ENCODE data around the gene NPHS1.

NPHS1 gene

DNA sequence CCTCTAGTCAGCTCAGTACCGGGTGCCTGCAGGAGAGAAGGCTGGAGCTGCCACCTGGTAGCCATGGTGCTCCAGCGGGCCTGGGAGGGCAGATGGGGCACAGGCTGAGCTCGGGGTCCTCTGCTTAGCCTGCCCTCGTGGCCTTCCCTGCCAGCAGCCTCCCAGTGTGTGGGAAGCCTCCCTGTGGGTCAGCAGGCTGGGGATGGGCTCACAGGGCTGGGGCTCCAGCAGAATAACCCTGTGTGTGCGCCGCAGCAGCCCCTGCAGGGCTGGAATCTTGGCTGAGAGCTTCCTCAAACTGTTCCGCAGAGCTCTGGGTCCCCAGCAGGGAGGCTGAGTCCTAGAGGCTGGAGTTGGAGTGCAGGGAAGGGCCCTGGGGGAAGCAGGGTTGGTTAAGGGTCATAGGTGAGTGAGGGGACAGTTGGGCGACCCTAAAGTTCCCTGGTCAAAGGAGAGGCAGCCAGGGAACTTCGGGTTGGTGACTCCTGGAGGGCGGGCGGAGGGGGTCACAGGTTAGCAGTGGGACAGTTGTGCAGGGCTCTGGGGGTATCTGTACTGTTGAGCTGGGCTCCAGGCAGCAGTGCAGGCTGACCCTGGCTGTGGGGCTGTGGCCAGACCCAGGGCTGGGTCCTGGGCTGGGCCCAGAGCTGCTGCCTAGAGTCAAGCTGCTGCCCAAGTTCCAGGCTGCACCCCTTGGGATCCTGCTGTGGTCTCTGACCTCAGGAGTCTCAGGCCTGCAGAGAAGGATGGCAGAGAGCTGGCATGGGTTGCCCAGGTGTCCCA lies 62.9 kb downstream of the NPHS1 start:
- no peak for DNase-seq (ENCODE audit: low read depth in 2 of 2, low spot score in 1 of 2)

GRCh38 chr19:35788205-35788960 lies 63.9 kb downstream of the NPHS1 start:
- no peak for DNase-seq (ENCODE audit: low read depth in 2 of 2, low spot score in 1 of 2)

DNA sequence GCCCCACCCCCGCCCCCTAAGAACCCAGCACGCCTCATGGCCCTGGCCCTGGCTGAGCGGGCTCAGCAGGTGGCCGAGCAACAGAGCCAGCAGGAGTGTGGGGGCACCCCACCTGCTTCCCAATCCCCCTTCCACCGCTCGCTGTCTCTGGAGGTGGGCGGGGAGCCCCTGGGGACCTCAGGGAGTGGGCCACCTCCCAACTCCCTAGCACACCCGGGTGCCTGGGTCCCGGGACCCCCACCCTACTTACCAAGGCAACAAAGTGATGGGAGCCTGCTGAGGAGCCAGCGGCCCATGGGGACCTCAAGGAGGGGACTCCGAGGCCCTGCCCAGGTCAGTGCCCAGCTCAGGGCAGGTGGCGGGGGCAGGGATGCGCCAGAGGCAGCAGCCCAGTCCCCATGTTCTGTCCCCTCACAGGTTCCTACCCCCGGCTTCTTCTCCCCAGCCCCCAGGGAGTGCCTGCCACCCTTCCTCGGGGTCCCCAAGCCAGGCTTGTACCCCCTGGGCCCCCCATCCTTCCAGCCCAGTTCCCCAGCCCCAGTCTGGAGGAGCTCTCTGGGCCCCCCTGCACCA lies 65.0 kb downstream of the NPHS1 start:
- DNase-seq (ENCODE audit: low read depth in 2 of 2, low spot score in 1 of 2), result no peak

- DNase-seq (ENCODE audit: low read depth in 2 of 2, low spot score in 1 of 2), result no peak
Observed at GRCh38 chr19:35786299-35787160, 65.8 kb downstream of the NPHS1 start.

- no peak for DNase-seq (ENCODE audit: low read depth in 2 of 2, low spot score in 1 of 2)
Observed at GRCh38 chr19:35785339-35785627, 67.0 kb downstream of the NPHS1 start.

DNA sequence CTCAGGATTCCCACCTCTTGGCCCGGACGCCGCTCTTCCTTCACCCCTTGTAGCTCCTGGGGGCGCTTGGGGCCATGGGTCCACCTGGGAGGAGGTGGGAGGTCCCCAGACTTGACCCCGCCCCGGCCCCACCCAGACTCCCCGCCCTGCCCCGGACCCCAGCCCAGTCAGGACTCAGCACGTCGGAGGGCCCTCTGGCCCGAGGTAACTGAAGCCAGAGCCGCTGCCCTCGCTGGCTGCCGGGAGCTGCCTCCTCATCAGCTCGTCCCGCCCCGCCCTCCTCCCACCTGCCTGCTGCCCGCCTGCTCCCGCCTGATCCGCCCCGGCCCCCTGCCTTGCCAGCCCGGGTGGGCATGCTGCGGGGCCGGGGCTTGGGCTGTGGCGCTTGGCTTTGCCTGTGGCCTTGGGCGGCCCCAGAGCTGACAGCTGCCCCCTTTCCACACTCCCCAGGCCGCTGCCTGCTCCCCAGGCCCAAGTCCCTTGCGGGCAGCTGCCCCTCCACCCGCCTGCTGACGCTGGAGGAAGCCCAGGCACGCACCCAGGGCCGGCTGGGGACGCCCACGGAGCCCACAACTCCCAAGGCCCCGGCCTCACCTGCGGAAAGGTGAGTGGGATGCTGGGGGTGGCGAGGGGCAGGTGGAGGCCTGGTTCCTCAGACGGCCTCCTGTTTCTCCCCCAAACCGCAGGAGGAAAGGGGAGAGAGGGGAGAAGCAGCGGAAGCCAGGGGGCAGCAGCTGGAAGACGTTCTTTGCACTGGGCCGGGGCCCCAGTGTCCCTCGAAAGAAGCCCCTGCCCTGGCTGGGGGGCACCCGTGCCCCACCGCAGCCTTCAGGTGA lies 67.6 kb downstream of the NPHS1 start:
- no peak for DNase-seq (ENCODE audit: low read depth in 2 of 2, low spot score in 1 of 2)

DNA sequence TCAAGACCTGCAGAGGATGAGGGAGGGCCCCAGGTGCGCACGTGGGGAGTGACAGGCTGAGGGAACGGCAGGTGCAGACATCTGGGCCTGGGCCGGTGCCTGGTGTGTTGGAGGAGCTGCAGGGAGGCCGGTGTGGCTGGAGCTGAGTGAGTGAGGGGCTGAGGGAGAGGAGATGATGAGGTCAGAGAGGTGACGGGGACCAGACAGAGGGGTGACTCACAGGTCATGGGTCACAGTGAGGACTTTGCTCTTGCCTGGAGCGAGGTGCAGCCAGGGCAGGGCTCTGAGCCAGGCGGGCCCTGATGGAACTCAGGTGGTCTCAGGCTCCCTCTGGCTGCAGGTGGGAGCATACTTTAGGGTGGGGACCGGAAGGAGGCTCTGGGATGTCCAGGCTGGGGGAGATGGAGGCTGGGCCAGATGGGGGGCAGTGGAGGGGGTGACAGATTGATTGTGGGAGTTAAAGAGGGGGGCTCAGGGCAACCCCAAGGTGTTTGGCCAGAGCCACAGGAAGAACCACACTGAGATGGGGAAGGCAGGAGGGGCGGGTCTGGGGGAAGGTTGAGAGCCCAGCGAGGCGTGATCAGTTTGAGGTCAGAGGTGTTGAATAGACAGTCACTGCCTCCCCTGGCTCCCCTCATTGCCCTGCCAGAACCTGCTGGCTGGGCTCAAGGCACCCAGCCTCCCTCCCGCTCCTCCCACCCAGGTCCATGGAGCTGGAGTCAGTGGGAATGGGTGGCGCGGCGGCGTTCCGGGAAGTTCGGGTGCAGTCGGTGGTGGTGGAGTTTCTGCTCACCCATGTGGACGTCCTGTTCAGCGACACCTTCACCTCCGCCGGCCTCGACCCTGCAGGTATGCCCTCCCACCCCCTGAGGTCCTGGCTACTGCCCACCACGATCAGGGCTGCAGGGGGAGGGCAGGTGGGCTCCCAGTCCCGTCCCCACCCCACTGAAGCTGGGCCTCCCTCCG lies 68.6 kb downstream of the NPHS1 start:
- no peak for DNase-seq (ENCODE audit: low read depth in 2 of 2, low spot score in 1 of 2)

DNA sequence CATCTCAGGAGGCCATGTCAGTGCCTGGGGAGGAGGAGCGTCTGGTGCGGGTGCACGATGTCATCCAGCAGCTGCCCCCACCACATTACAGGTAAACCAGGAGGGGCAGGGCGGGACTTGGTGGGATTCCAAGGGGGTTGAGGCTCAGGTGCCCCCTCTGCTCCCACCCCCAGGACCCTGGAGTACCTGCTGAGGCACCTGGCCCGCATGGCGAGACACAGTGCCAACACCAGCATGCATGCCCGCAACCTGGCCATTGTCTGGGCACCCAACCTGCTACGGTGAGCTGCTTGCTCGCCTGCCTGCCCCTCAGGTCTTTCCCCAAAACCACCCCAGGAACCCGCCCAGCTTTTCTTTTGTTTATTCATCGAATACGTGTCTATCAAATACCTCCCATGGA lies 69.7 kb downstream of the NPHS1 start:
- DNase-seq (ENCODE audit: low read depth in 2 of 2, low spot score in 1 of 2), result no peak

DNA sequence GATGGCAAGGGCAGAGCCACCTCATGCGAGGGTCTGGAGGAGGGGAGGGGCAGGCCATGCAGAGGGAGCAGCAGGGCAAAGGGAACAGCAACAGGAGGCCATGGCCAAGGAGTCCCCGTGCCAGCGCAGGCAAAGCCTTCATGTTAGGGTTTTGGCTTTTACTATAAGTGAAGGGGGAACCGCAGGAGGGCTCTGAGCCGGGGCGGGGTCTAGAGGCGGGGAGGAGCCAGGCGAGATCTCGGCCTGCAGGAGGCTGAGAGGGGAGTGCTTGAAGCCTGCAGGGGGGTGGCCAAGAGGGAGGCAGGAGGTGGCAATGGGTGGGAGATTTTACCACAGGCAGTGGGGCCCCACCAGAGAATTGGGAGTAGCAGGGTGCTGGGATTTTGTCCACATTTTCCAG lies 70.7 kb downstream of the NPHS1 start:
- DNase-seq (ENCODE audit: low read depth in 2 of 2, low spot score in 1 of 2), result no peak

- no peak for DNase-seq (ENCODE audit: low read depth in 2 of 2, low spot score in 1 of 2)
Observed at GRCh38 chr19:35780717-35781116, 71.6 kb downstream of the NPHS1 start.

GRCh38 chr19:35780058-35780457 lies 72.2 kb downstream of the NPHS1 start:
- DNase-seq (ENCODE audit: low read depth in 2 of 2, low spot score in 1 of 2), result no peak

DNA sequence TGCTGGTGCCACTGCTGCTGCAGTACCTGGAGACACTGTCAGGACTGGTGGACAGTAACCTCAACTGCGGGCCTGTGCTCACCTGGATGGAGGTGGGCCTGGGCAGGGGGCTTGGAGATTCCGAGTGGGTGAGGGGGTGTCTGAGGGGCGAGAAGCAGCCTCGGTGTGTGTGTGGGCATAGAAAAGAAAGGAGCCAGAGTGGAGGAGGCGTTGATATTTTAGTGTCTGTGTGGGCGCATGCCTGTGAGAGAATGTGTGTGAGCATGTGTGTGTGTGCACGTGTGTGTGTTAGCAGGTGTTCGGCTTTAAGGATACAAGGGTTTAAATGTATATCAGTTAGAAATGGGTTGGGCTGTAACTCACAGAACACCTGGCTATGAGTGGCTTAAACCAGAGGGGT lies 73.3 kb downstream of the NPHS1 start:
- DNase-seq (ENCODE audit: low read depth in 2 of 2, low spot score in 1 of 2), result no peak

GRCh38 chr19:35777961-35778360 lies 74.3 kb downstream of the NPHS1 start:
- DNase-seq (ENCODE audit: low read depth in 2 of 2, low spot score in 1 of 2), result no peak

DNA sequence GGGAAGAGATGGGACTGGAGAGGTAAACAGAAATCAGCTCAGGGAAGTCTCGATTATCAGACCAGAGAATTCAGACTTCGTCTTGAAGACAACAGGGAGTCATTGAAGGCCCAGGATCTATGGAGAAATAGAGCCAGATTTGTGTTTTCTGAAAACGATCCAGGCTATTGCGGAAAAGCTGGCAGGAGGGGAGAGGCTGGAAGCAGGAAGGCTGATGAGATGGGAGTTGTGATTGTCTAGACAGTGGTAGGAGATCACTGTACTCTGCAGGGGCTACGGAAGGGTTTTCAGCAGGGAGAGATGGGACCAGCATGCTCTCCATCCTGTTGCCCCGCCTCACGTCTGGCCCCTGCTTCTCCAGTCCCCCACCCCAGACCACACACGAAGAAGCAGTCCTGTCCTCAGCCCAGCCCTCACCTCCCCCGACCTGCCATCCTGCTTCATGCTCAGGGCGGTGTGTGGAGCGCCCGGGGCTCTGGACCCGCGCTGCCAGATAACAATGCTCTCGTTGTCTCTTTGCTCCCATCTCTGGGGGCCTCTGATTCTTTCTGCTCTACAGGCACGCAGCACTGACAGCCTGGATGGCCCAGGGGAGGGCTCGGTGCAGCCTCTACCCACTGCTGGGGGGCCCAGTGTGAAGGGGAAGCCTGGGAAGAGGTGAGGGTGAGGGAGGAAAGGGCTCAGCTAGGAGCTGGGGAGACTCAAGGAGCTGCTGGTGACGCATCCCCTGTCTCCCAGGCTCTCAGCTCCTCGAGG lies 75.0 kb downstream of the NPHS1 start:
- no peak for DNase-seq (ENCODE audit: low read depth in 2 of 2, low spot score in 1 of 2)

GRCh38 chr19:35776102-35776788 lies 76.1 kb downstream of the NPHS1 start:
- DNase-seq (ENCODE audit: low read depth in 2 of 2, low spot score in 1 of 2), result no peak

Measured in stimulated activated CD8-positive, alpha-beta memory T cell treated with anti-CD3 and anti-CD28 coated beads, Interleukin-4, amount 100 ng/mL, for 1 hour (primary cell).